K562 (cell line): ENCODE data around the gene NR6A1. TPM values are rescaled to one million over a fixed set of nuclear protein-coding genes. Genes with fewer than 3 reads are reported as not detected.

Experiments used
- ASH1L ChIP-seq: fragments of 450-650 bp; IDR thresholded peaks from 2 replicates; pipeline ENCODE4 v1.6.1; 2018; ENCODE audit warnings: borderline replicate concordance, mild to moderate bottlenecking, low read depth; ENCODE audit not compliant: partially characterized antibody
- ATF1 ChIP-seq, 2 experiments: fragments of 450-650 bp in 1 of 2; IDR thresholded peaks; 2 replicates each; pipeline ENCODE4 v1.6.1; 2016; ENCODE audit warnings: missing compliant biosample characterization in 1 of 2, missing genetic modification characterization in 1 of 2
- BDP1 ChIP-seq: IDR thresholded peaks from 3 replicates; pipeline ENCODE4 v1.6.1; 2011; ENCODE audit not compliant: insufficient read length, insufficient read depth
- CEBPB ChIP-seq: fragments of 450-650 bp; IDR thresholded peaks from 2 replicates; pipeline ENCODE4 v1.6.1; 2016; ENCODE audit warnings: missing genetic modification characterization, missing compliant biosample characterization
- ERF ChIP-seq: fragments of 450-650 bp; formaldehyde crosslinking; IDR thresholded peaks from 2 replicates; pipeline ENCODE4 v1.4.0; 2020; ENCODE audit warnings: mild to moderate bottlenecking, mixed read lengths
- NRF1 ChIP-seq, 2 experiments: fragments of 450-650 bp; IDR thresholded peaks in 1 of 2; conservative IDR thresholded peaks in 1 of 2; 2 replicates each; pipeline ENCODE4 v1.6.1; 2014; ENCODE audit warnings: mild to moderate bottlenecking in 2 of 2
- RB1 ChIP-seq: fragments of 450-650 bp; IDR thresholded peaks from 2 replicates; pipeline ENCODE4 v1.6.1; 2017; ENCODE audit warnings: low read depth, mild to moderate bottlenecking
- RFX5 ChIP-seq: IDR thresholded peaks from 2 replicates; pipeline ENCODE4 v1.6.1; 2011; ENCODE audit warnings: low read depth, mild to moderate bottlenecking, improper control_type of control experiment, low read length
- ZBTB8A ChIP-seq: fragments of 450-650 bp; IDR thresholded peaks from 2 replicates; pipeline ENCODE4 v1.6.1; 2018; ENCODE audit warnings: mild to moderate bottlenecking, moderate library complexity; ENCODE audit not compliant: partially characterized antibody
- ZKSCAN8 ChIP-seq: fragments of 200-800 bp; sonication (Bioruptor generic); IDR thresholded peaks from 2 replicates; pipeline ENCODE4 v1.6.1; 2016; ENCODE audit warnings: missing genetic modification characterization, missing compliant biosample characterization
- ZNF23 ChIP-seq: fragments of 250-450 bp; sonication (Bioruptor Pico); IDR thresholded peaks from 2 replicates; pipeline ENCODE4 v1.4.0; 2020; ENCODE audit warnings: mild to moderate bottlenecking
- polyA plus RNA-seq, 8 experiments: library from polyadenylated mRNA; depleted of rRNA in 4 of 8; stranded (reverse) in 5 of 8; unstranded in 3 of 8; fragments of >200 nt; fragmentation: Nextera tagmentation in 2 of 8; fragmentation: Illumina TruSeq in 1 of 8; extraction: Ambion mirVana in 2 of 8; extraction: Trizol in 1 of 8; gene quantifications; 2 replicates each; pipeline versions ENCODE4 v1.2.1 to v1.2.3, GENCODE V29; 2011 to 2014; ENCODE audit warnings: inconsistent platforms in 1 of 8, missing spikeins in 1 of 8
- total RNA-seq, 7 experiments: library from RNA; depleted of rRNA in 6 of 7; stranded (reverse); fragments of >200 nt in 6 of 7; fragmentation: Illumina TruSeq in 2 of 7; extraction: Trizol in 2 of 7; gene quantifications; 2 replicates each; pipeline versions ENCODE4 v1.2.1 to v1.2.3, GENCODE V29; 2011 to 2021; ENCODE audit warnings: low replicate concordance in 1 of 7
- TF ChIP-seq, protein P1 (sequence below): fragments of 250-450 bp; sonication (Bioruptor Pico); IDR thresholded peaks from 2 replicates; pipeline ENCODE4 v1.4.0; 2020; ENCODE audit warnings: mild to moderate bottlenecking, moderate library complexity
- TF ChIP-seq, protein P2 (sequence below): fragments of 450-650 bp; IDR thresholded peaks from one replicate; pipeline ENCODE4 v1.6.1; 2018; ENCODE audit warnings: mild to moderate bottlenecking, moderate library complexity; ENCODE audit not compliant: partially characterized antibody
- TF ChIP-seq, protein P3 (sequence below), 2 experiments: fragments of 450-650 bp; formaldehyde crosslinking in 1 of 2; IDR thresholded peaks; 2 replicates each; pipeline versions ENCODE4 v1.4.0 to v1.6.1; 2014 to 2020; ENCODE audit warnings: mild to moderate bottlenecking in 2 of 2, borderline replicate concordance in 1 of 2, low read depth in 1 of 2

Gene NR6A1
- total and polyA plus RNA-seq, 9 of the 15 experiments (the other 6 are each of a cell fraction or from before 2014, with no cell fraction given): 9.7 to 55.4 (median 28.3) TPM

DNA sequence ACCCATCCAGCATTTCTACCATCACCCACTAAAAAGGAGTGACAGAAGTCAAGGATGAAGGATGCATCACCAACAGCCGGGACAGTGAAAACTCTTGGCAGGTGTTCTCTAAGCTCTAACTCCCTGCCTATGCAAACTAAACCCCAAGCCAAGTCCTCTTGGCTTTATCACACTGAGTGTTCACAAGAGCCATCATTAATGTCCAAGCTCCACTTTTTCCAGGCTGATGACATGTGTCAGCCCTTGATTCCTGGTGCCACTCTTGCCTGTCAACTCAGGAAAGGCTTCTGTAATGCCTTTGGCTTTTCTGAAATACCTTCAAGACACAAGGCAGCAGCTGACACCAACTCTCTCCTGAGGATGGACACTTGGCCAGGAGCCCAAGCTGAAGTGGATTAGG lies 86.9 kb downstream of the NR6A1 start (continued):
- TF ChIP-seq RB1 (no peak), ATF1 (CRISPR knock-in tag; IDR thresholded peaks at IDR 0.05) (no peak), ATF1 (tag; IDR thresholded peaks at IDR 0.05) (no peak), ZBTB8A (no peak), BDP1 (no peak), ZNF23 (CRISPR knock-in tag) (no peak), ASH1L (no peak), CEBPB (tag) (no peak), ERF (CRISPR knock-in tag) (no peak), NRF1 (conservative IDR thresholded peaks at IDR 0.05 in 1 of 2, IDR thresholded peaks at IDR 0.05 in 1 of 2) (no peak), RFX5 (no peak), ZKSCAN8 (CRISPR knock-in tag) (no peak)
- TF ChIP-seq, protein P1, sequence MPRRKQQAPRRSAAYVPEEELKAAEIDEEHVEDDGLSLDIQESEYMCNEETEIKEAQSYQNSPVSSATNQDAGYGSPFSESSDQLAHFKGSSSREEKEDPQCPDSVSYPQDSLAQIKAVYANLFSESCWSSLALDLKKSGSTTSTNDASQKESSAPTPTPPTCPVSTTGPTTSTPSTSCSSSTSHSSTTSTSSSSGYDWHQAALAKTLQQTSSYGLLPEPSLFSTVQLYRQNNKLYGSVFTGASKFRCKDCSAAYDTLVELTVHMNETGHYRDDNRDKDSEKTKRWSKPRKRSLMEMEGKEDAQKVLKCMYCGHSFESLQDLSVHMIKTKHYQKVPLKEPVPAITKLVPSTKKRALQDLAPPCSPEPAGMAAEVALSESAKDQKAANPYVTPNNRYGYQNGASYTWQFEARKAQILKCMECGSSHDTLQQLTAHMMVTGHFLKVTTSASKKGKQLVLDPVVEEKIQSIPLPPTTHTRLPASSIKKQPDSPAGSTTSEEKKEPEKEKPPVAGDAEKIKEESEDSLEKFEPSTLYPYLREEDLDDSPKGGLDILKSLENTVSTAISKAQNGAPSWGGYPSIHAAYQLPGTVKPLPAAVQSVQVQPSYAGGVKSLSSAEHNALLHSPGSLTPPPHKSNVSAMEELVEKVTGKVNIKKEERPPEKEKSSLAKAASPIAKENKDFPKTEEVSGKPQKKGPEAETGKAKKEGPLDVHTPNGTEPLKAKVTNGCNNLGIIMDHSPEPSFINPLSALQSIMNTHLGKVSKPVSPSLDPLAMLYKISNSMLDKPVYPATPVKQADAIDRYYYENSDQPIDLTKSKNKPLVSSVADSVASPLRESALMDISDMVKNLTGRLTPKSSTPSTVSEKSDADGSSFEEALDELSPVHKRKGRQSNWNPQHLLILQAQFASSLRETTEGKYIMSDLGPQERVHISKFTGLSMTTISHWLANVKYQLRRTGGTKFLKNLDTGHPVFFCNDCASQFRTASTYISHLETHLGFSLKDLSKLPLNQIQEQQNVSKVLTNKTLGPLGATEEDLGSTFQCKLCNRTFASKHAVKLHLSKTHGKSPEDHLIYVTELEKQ (CRISPR knock-in tag): no peak
- TF ChIP-seq, protein P2, sequence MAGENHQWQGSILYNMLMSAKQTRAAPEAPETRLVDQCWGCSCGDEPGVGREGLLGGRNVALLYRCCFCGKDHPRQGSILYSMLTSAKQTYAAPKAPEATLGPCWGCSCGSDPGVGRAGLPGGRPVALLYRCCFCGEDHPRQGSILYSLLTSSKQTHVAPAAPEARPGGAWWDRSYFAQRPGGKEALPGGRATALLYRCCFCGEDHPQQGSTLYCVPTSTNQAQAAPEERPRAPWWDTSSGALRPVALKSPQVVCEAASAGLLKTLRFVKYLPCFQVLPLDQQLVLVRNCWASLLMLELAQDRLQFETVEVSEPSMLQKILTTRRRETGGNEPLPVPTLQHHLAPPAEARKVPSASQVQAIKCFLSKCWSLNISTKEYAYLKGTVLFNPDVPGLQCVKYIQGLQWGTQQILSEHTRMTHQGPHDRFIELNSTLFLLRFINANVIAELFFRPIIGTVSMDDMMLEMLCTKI: no peak
- TF ChIP-seq, protein P3, sequence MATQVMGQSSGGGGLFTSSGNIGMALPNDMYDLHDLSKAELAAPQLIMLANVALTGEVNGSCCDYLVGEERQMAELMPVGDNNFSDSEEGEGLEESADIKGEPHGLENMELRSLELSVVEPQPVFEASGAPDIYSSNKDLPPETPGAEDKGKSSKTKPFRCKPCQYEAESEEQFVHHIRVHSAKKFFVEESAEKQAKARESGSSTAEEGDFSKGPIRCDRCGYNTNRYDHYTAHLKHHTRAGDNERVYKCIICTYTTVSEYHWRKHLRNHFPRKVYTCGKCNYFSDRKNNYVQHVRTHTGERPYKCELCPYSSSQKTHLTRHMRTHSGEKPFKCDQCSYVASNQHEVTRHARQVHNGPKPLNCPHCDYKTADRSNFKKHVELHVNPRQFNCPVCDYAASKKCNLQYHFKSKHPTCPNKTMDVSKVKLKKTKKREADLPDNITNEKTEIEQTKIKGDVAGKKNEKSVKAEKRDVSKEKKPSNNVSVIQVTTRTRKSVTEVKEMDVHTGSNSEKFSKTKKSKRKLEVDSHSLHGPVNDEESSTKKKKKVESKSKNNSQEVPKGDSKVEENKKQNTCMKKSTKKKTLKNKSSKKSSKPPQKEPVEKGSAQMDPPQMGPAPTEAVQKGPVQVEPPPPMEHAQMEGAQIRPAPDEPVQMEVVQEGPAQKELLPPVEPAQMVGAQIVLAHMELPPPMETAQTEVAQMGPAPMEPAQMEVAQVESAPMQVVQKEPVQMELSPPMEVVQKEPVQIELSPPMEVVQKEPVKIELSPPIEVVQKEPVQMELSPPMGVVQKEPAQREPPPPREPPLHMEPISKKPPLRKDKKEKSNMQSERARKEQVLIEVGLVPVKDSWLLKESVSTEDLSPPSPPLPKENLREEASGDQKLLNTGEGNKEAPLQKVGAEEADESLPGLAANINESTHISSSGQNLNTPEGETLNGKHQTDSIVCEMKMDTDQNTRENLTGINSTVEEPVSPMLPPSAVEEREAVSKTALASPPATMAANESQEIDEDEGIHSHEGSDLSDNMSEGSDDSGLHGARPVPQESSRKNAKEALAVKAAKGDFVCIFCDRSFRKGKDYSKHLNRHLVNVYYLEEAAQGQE (IDR thresholded peaks at IDR 0.05; ENCODE audit: borderline replicate concordance): no peak
- TF ChIP-seq, protein P3 (CRISPR knock-in tag; IDR thresholded peaks at IDR 0.05; ENCODE audit: low read depth): no peak
